Cardiac muscle cell (in vitro differentiated cells and primary cell): ENCODE measurements around the gene BCR. TPM values are rescaled to one million over a fixed set of nuclear protein-coding genes. Genes with fewer than 3 reads are reported as not detected.

Experiments used
- DNase-seq, 2 donors: peaks; one replicate each; pipeline versions ENCODE4 v3.0.0 to v3.0.0-alpha.2; 2010 to 2017; ENCODE audit warnings: low read depth in 1 of 2, low spot score in 1 of 2
- H3K27ac ChIP-seq: fragments of 200-600 bp; sonication (generic); 2 replicates; pipeline ENCODE4 v1.5.1; 2016
- H3K27me3 ChIP-seq: fragments of 200-600 bp; sonication (generic); 2 replicates; pipeline ENCODE4 v1.6.0; 2016; ENCODE audit warnings: control low read depth
- H3K36me3 ChIP-seq: fragments of 200-600 bp; sonication (generic); 2 replicates; pipeline ENCODE4 v1.5.1; 2016; ENCODE audit warnings: control low read depth
- H3K4me1 ChIP-seq: fragments of 200-600 bp; sonication (generic); 2 replicates; pipeline ENCODE4 v1.8.1; 2017; ENCODE audit warnings: low read depth, mild to moderate bottlenecking, mixed run types
- H3K4me3 ChIP-seq: fragments of 200-600 bp; sonication (generic); 2 replicates; pipeline ENCODE4 v1.5.1; 2016; ENCODE audit warnings: mild to moderate bottlenecking
- H3K9me3 ChIP-seq: fragments of 200-600 bp; sonication (generic); 2 replicates; pipeline ENCODE4 v1.5.1; 2017; ENCODE audit warnings: low read depth, mild to moderate bottlenecking, control low read depth
- polyA plus RNA-seq: library from polyadenylated mRNA; unstranded; fragments of >200 nt; fragmentation: Nextera tagmentation; extraction: Ambion mirVana; gene quantifications from 2 replicates; pipeline ENCODE4 v1.2.1, GENCODE V29; 2016
- total RNA-seq: library from RNA; depleted of rRNA; stranded (reverse); fragments of >200 nt; gene quantifications from 2 replicates; pipeline ENCODE4 v1.2.3, GENCODE V29; 2016
- TF ChIP-seq, protein P1 (sequence below): IDR thresholded peaks from 2 replicates; pipeline ENCODE4 v1.5.1; 2012; ENCODE audit warnings: low read depth, mild to moderate bottlenecking, low read length

Gene BCR
- total and polyA plus RNA-seq, 2 experiments from 2014 or later: 30.9 to 53.1 TPM

DNA sequence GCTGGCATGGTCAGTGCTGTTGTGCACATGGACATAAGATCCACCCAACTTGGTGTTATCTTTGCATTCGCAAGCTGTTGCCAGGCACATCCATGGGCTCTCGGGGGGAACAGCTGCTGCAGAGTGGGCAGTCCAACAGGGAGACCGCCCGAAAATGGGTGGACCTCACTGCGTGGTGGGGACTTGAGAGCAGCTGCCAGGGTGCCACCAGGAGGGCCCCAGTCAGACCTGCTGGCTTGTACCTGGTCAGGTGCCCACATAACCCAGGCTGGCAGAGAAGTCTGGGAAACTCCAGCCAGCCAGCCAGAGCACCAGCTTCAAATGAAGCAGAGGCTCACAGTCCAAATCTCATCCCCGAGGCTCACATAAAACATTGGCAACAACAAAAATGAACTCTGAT, 120.2 kb downstream of the BCR start:
- Histone ChIP-seq H3K27ac (no peak overlapping the region), H3K4me1 (no peaks in the 10 kb centered on the region)
- TF ChIP-seq, protein P1, sequence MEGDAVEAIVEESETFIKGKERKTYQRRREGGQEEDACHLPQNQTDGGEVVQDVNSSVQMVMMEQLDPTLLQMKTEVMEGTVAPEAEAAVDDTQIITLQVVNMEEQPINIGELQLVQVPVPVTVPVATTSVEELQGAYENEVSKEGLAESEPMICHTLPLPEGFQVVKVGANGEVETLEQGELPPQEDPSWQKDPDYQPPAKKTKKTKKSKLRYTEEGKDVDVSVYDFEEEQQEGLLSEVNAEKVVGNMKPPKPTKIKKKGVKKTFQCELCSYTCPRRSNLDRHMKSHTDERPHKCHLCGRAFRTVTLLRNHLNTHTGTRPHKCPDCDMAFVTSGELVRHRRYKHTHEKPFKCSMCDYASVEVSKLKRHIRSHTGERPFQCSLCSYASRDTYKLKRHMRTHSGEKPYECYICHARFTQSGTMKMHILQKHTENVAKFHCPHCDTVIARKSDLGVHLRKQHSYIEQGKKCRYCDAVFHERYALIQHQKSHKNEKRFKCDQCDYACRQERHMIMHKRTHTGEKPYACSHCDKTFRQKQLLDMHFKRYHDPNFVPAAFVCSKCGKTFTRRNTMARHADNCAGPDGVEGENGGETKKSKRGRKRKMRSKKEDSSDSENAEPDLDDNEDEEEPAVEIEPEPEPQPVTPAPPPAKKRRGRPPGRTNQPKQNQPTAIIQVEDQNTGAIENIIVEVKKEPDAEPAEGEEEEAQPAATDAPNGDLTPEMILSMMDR: no peak

DNA sequence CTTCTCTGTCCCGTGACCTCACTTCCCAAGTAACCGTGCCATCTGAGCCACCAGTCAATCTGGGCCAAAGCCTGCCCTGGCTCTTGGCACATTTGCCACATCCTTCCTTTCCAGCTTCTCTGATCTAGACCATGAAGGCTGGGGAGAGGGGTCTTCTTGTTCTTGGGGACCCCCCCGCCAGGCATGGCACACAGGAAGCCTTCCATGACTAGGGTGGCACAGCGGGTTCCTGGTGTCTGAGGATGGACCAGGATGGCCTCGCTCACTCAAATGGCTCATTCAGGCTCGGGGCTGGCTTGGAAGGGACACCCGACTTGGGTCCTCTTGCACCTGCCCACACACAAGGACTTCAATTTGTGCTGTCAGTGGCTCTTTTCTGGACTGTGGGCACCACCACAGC, 121.3 kb downstream of the BCR start:
- H3K4me3 ChIP-seq: no peak overlapping the region
- peaks cover 6% of the 10 kb centered on the region for H3K36me3 ChIP-seq
- no peaks in the 10 kb centered on the region for H3K9me3 ChIP-seq
- H3K27ac ChIP-seq: no peak overlapping the region
- no peaks in the 10 kb centered on the region for H3K4me1 ChIP-seq
- TF ChIP-seq, protein P1: no peak
- no peak for DNase-seq
- no peaks in the 10 kb centered on the region for H3K27me3 ChIP-seq

More for the DNA sequence above, 120.2 kb downstream of the BCR start:
- Histone ChIP-seq H3K4me3 (no peak overlapping the region), H3K9me3 (no peaks in the 10 kb centered on the region), H3K27me3 (no peaks in the 10 kb centered on the region), H3K36me3 (peaks cover 6% of the 10 kb centered on the region)
- no peak for DNase-seq

DNA sequence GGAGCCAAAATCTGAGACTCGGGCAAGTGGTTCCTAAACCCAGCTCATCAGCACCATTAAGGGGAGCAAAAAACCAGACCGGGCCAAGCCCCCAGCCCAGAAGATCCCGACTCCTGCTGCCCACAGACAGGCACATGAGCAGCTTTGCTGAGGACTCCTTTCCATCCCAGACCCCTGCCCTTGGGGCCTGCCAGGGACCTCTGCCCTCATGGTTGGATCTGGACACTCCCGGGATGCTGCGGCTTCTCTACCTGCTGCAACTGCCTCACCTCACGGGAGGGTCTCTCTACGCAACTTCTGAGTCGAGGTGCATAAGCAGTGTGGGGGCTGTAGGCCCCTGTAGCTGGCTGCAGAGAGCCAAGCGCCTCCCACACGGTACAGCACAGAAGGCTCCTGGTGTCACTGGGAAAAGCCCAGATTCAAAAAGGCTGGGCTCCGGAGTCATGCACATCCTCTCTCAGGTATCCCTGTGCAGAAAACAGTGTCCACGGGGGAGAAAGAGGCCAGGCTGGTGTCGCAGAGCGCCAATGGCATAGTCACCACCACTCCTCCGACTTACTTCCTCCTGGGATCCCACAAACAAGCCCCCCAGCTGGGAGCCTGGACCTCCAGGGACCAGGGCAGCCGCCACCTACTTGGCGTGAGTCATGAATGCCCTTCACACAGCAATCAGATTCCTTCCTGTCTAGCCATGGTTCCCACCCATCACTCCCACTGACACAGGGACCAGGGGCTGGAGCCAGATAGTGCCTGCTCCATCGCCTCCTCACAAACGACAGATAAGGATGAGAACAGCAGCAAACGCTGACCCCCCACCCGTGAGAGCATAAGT, 122.1 kb downstream of the BCR start:
- DNase-seq: peak in 1 of 2 donors; percentile 14
- Histone ChIP-seq H3K27me3 (no peaks in the 10 kb centered on the region), H3K4me3 (no peak overlapping the region), H3K9me3 (no peaks in the 10 kb centered on the region), H3K36me3 (peaks cover 5% of the 10 kb centered on the region), H3K27ac (no peak overlapping the region), H3K4me1 (no peaks in the 10 kb centered on the region)
- TF ChIP-seq, protein P1: no peak

DNA sequence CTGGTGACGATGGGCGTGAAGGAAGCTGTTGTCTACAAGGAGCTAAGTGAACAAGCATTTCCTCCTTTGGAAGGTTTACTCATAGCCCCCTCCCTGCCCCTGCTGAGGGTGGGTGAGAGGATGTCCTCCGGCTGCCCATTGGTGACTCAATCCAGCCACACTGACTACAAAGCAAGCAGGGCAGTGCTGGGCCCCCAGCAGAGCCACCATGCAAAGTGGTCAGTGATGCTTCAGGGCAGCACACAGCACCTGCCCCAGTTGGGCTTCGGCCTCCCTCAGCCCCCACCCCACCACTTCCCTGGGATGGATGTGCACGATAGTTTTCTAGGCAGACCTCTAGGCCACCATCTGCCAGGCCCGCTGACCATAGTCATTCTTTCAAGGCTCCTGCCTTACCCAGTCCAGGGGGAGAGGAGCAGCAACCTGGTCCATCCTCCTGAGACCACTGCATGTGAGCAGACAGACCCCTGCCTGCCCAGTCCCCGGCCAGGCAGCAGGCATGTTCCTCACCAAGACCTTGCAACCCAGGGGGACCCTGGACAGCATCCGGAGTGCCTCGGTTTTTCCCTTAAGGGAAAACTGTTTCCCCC, 125.1 kb downstream of the BCR start:
- H3K4me1 ChIP-seq: no peaks in the 10 kb centered on the region
- TF ChIP-seq, protein P1: no peak
- H3K9me3 ChIP-seq: no peaks in the 10 kb centered on the region
- peak in 1 of 2 donors; percentile 62 for DNase-seq
- H3K27ac ChIP-seq: no peak overlapping the region
- no peaks in the 10 kb centered on the region for H3K27me3 ChIP-seq
- H3K36me3 ChIP-seq: peaks cover 3% of the 10 kb centered on the region
- no peak overlapping the region for H3K4me3 ChIP-seq

DNA sequence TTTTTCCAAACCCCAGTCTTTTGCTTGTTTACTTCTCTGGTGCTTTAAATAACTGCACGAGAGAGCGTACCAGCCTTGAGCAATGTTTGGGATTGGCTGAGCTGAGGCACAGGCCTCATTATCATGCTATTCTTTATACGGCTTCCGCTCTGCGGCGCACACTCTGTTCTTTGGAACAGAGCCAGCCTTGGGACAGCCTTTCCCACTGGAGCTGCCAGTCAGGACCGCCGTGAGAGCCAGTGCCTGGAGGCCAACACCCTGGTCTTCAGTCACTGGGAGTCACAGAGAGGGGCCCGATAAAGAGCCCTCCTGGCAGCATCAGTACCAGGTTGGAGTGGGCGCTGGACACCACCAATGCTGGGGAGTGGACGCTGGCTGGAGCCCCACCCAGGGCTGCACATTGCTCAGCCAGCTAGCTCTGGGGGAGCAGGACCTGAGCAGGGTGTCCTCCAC, 125.6 kb downstream of the BCR start:
- TF ChIP-seq, protein P1: no peak
- H3K27me3 ChIP-seq: no peaks in the 10 kb centered on the region
- no peaks in the 10 kb centered on the region for H3K9me3 ChIP-seq
- no peak overlapping the region for H3K4me3 ChIP-seq
- H3K4me1 ChIP-seq: no peaks in the 10 kb centered on the region
- H3K36me3 ChIP-seq: peaks cover 1% of the 10 kb centered on the region
- DNase-seq: peak in 1 of 2 donors; percentile 96
- no peak overlapping the region for H3K27ac ChIP-seq
